Measurements from ENCODE around the gene ABHD17A. TPM values are rescaled to one million over a fixed set of nuclear protein-coding genes. Genes with fewer than 3 reads are reported as not detected.

Gene ABHD17A
- total and polyA plus RNA-seq, 9 of the 15 experiments (the other 6 are each of a cell fraction or from before 2014, with no cell fraction given) = 0.04 to 135 (median 21.8) TPM; not detected in 1

- TF ChIP-seq MCM5 (IDR thresholded peaks at IDR 0.05; ENCODE audit: low read depth) (no peak), HNRNPL (IDR thresholded peaks at IDR 0.05; ENCODE audit: low read depth, low read length) (0 out of 2 replicates have a peak, but pooled peaks have one; percentile 31), SREBF2 (CRISPR knock-in tag; IDR thresholded peaks at IDR 0.05) (no peak), RBM15 (IDR thresholded peaks at IDR 0.05; ENCODE audit: insufficient read depth, low read length) (no peak), AFF4 (CRISPR knock-in tag; IDR thresholded peaks at IDR 0.05) (peak; percentile 83; the same call in 1 of the 2 replicates), ZNF197 (CRISPR knock-in tag; IDR thresholded peaks at IDR 0.05; ENCODE audit: low read depth) (no peak), DMBX1 (CRISPR knock-in tag; IDR thresholded peaks at IDR 0.05; ENCODE audit: borderline replicate concordance) (no peak), NFE2 (IDR thresholded peaks at IDR 0.05; ENCODE audit: low read depth) (peak; percentile 76)
- TF ChIP-seq, protein P1, sequence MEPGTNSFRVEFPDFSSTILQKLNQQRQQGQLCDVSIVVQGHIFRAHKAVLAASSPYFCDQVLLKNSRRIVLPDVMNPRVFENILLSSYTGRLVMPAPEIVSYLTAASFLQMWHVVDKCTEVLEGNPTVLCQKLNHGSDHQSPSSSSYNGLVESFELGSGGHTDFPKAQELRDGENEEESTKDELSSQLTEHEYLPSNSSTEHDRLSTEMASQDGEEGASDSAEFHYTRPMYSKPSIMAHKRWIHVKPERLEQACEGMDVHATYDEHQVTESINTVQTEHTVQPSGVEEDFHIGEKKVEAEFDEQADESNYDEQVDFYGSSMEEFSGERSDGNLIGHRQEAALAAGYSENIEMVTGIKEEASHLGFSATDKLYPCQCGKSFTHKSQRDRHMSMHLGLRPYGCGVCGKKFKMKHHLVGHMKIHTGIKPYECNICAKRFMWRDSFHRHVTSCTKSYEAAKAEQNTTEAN (CRISPR knock-in tag; IDR thresholded peaks at IDR 0.05) = no peak
- TF ChIP-seq, protein P2, sequence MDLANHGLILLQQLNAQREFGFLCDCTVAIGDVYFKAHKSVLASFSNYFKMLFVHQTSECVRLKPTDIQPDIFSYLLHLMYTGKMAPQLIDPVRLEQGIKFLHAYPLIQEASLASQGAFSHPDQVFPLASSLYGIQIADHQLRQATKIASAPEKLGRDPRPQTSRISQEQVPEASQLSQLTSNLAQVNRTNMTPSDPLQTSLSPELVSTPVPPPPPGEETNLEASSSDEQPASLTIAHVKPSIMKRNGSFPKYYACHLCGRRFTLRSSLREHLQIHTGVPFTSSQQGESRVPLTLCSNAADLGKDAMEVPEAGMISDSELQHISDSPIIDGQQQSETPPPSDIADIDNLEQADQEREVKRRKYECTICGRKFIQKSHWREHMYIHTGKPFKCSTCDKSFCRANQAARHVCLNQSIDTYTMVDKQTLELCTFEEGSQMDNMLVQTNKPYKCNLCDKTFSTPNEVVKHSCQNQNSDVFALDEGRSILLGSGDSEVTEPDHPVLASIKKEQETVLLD (IDR thresholded peaks at IDR 0.05) = peak; percentile 65
- TF ChIP-seq, protein P3, sequence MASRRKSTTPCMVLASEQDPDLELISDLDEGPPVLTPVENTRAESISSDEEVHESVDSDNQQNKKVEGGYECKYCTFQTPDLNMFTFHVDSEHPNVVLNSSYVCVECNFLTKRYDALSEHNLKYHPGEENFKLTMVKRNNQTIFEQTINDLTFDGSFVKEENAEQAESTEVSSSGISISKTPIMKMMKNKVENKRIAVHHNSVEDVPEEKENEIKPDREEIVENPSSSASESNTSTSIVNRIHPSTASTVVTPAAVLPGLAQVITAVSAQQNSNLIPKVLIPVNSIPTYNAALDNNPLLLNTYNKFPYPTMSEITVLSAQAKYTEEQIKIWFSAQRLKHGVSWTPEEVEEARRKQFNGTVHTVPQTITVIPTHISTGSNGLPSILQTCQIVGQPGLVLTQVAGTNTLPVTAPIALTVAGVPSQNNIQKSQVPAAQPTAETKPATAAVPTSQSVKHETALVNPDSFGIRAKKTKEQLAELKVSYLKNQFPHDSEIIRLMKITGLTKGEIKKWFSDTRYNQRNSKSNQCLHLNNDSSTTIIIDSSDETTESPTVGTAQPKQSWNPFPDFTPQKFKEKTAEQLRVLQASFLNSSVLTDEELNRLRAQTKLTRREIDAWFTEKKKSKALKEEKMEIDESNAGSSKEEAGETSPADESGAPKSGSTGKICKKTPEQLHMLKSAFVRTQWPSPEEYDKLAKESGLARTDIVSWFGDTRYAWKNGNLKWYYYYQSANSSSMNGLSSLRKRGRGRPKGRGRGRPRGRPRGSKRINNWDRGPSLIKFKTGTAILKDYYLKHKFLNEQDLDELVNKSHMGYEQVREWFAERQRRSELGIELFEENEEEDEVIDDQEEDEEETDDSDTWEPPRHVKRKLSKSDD (conservative IDR thresholded peaks at IDR 0.05; ENCODE audit: low read length) = no peak
- TF ChIP-seq, protein P4, sequence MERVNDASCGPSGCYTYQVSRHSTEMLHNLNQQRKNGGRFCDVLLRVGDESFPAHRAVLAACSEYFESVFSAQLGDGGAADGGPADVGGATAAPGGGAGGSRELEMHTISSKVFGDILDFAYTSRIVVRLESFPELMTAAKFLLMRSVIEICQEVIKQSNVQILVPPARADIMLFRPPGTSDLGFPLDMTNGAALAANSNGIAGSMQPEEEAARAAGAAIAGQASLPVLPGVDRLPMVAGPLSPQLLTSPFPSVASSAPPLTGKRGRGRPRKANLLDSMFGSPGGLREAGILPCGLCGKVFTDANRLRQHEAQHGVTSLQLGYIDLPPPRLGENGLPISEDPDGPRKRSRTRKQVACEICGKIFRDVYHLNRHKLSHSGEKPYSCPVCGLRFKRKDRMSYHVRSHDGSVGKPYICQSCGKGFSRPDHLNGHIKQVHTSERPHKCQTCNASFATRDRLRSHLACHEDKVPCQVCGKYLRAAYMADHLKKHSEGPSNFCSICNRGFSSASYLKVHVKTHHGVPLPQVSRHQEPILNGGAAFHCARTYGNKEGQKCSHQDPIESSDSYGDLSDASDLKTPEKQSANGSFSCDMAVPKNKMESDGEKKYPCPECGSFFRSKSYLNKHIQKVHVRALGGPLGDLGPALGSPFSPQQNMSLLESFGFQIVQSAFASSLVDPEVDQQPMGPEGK (CRISPR knock-in tag; IDR thresholded peaks at IDR 0.05; ENCODE audit: borderline replicate concordance) = no peak
- TF ChIP-seq, protein P5, sequence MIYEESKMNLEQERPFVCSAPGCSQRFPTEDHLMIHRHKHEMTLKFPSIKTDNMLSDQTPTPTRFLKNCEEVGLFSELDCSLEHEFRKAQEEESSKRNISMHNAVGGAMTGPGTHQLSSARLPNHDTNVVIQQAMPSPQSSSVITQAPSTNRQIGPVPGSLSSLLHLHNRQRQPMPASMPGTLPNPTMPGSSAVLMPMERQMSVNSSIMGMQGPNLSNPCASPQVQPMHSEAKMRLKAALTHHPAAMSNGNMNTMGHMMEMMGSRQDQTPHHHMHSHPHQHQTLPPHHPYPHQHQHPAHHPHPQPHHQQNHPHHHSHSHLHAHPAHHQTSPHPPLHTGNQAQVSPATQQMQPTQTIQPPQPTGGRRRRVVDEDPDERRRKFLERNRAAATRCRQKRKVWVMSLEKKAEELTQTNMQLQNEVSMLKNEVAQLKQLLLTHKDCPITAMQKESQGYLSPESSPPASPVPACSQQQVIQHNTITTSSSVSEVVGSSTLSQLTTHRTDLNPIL (CRISPR knock-in tag; IDR thresholded peaks at IDR 0.05) = no peak
These were observed 9.4 kb downstream of the ABHD17A start (continued) for GRCh38 chr19:1875646-1876495.

Measured in K562 (cell line).